Ishikawa (cell line): ENCODE results near the gene CLASP1.

Experiments
- CEBPB ChIP-seq: IDR thresholded peaks from 2 replicates; pipeline ENCODE4 v1.6.1; 2012
- CREB1 ChIP-seq: IDR thresholded peaks from 2 replicates; pipeline ENCODE4 v1.6.1; 2012; ENCODE audit warnings: low read depth
- EGR1 ChIP-seq: IDR thresholded peaks from 2 replicates; pipeline ENCODE4 v1.6.1; 2012
- EP300 ChIP-seq: IDR thresholded peaks from 2 replicates; pipeline ENCODE4 v1.6.1; 2012; ENCODE audit warnings: borderline replicate concordance
- FOXM1 ChIP-seq: IDR thresholded peaks from 2 replicates; pipeline ENCODE4 v1.6.1; 2012; ENCODE audit warnings: low read depth, borderline replicate concordance
- MAX ChIP-seq: IDR thresholded peaks from 2 replicates; pipeline ENCODE4 v1.6.1; 2012
- NFIC ChIP-seq: IDR thresholded peaks from 2 replicates; pipeline ENCODE4 v1.6.1; 2012
- RAD21 ChIP-seq: IDR thresholded peaks from 2 replicates; pipeline ENCODE4 v1.6.1; 2012; ENCODE audit warnings: low read depth
- REST ChIP-seq: IDR thresholded peaks from 2 replicates; pipeline ENCODE4 v1.6.1; 2012; ENCODE audit warnings: low read depth, mild to moderate bottlenecking
- TAF1 ChIP-seq: IDR thresholded peaks from 2 replicates; pipeline ENCODE4 v1.6.1; 2012; ENCODE audit warnings: low read depth, mild to moderate bottlenecking
- TCF12 ChIP-seq: IDR thresholded peaks from 2 replicates; pipeline ENCODE4 v1.6.1; 2012; ENCODE audit warnings: low read depth
- TEAD4 ChIP-seq: IDR thresholded peaks from 2 replicates; pipeline ENCODE4 v1.6.1; 2012
- USF1 ChIP-seq: IDR thresholded peaks from 2 replicates; pipeline ENCODE4 v1.6.1; 2012
- YY1 ChIP-seq: IDR thresholded peaks from 2 replicates; pipeline ENCODE4 v1.6.1; 2012; ENCODE audit warnings: low read depth
- ZBTB7A ChIP-seq: IDR thresholded peaks from 2 replicates; pipeline ENCODE4 v1.6.1; 2012; ENCODE audit warnings: low read depth

The CLASP1 gene

GRCh38 chr2:121346859-121347258 lies 302.4 kb downstream of the CLASP1 start:
- no peak for TF ChIP-seq YY1
- no peak for TF ChIP-seq MAX
- no peak for TF ChIP-seq CREB1
- no peak for TF ChIP-seq TEAD4
- TF ChIP-seq ZBTB7A = no peak
- no peak for TF ChIP-seq USF1
- no peak for TF ChIP-seq CEBPB
- TF ChIP-seq TAF1 = no peak
- peak; percentile 65 for TF ChIP-seq TCF12
- peak; percentile 33; the same call in 1 of the 2 replicates for TF ChIP-seq NFIC
- TF ChIP-seq REST = no peak
- TF ChIP-seq EP300 = peak; percentile 48
- no peak for TF ChIP-seq EGR1
- TF ChIP-seq FOXM1 = no peak
- no peak for TF ChIP-seq RAD21

- TF ChIP-seq RAD21 = no peak
- TF ChIP-seq USF1 = no peak
- TF ChIP-seq REST = no peak
- TF ChIP-seq EGR1 = no peak
- TF ChIP-seq TCF12 = no peak
- no peak for TF ChIP-seq FOXM1
- TF ChIP-seq TEAD4 = no peak
These were observed 302.9 kb downstream of the CLASP1 start for GRCh38 chr2:121346407-121346806.

GRCh38 chr2:121345887-121346286 lies 303.4 kb downstream of the CLASP1 start:
- TF ChIP-seq RAD21 (no peak), NFIC (no peak), MAX (no peak), CEBPB (no peak), EGR1 (no peak)

GRCh38 chr2:121345101-121345500 lies 304.2 kb downstream of the CLASP1 start:
- TF ChIP-seq TCF12 (0 out of 2 replicates have a peak, but pooled peaks have one; percentile 21), RAD21 (no peak), EGR1 (no peak), REST (no peak), NFIC (no peak)

- TF ChIP-seq EP300 (no peak), TEAD4 (no peak), TAF1 (no peak), EGR1 (no peak), CREB1 (no peak), FOXM1 (no peak), USF1 (no peak), TCF12 (no peak), NFIC (no peak), RAD21 (no peak), ZBTB7A (no peak), MAX (no peak), CEBPB (no peak), YY1 (no peak), REST (no peak)
These were observed 306.1 kb downstream of the CLASP1 start for GRCh38 chr2:121343191-121343590.
